ENCODE data around the gene REEP3.

GRCh38 chr10:63633677-63634487 lies 112.7 kb downstream of the REEP3 start:
- TF ChIP-seq SIN3A (IDR thresholded peaks at IDR 0.05; ENCODE audit: borderline replicate concordance, insufficient read depth, low read length): no peak
- TF ChIP-seq POLR2AphosphoS5 (IDR thresholded peaks at IDR 0.05; ENCODE audit: low read depth, low read length): no peak
- no peak for TF ChIP-seq TAF1 (IDR thresholded peaks at IDR 0.05; ENCODE audit: borderline replicate concordance, insufficient read depth, low read length)
